Spleen (tissue), 7 donors: ENCODE measurements around the gene SOX6.

Source experiments
- POLR2A ChIP-seq, 3 donors: fragments of 450-650 bp; IDR thresholded peaks; one replicate each; pipeline ENCODE4 v1.5.1; 2017; ENCODE audit warnings: antibody characterized with exemption in 3 of 3, mild to moderate bottlenecking in 1 of 3
- POLR2AphosphoS5 ChIP-seq, 3 donors: sonication (generic); formaldehyde crosslinking; IDR thresholded peaks; one replicate each; pipeline ENCODE4 v1.5.1; 2017; ENCODE audit warnings: antibody characterized with exemption in 3 of 3
- TF ChIP-seq, protein P1 (sequence below), 11 experiments: fragments of 200-600 bp in 7 of 11; fragments of 450-650 bp in 4 of 11; sonication (generic) in 4 of 11; IDR thresholded peaks in 8 of 11; conservative IDR thresholded peaks in 3 of 11; 1 replicate in 7 of 11; 2 replicates in 4 of 11; pipeline versions ENCODE4 v1.4.0 to v1.8.0; 2016 to 2021; ENCODE audit warnings: antibody characterized with exemption in 11 of 11, inconsistent platforms in 4 of 11, mild to moderate bottlenecking in 1 of 11
- donor health status: DM: no; HTN: no; CAD: no; lungs with moderate emphysema.
- donor health status: DM: no; HTN: no; CAD: no.
- donor health status: DM: no; HTN: no; CAD: no.

DNA sequence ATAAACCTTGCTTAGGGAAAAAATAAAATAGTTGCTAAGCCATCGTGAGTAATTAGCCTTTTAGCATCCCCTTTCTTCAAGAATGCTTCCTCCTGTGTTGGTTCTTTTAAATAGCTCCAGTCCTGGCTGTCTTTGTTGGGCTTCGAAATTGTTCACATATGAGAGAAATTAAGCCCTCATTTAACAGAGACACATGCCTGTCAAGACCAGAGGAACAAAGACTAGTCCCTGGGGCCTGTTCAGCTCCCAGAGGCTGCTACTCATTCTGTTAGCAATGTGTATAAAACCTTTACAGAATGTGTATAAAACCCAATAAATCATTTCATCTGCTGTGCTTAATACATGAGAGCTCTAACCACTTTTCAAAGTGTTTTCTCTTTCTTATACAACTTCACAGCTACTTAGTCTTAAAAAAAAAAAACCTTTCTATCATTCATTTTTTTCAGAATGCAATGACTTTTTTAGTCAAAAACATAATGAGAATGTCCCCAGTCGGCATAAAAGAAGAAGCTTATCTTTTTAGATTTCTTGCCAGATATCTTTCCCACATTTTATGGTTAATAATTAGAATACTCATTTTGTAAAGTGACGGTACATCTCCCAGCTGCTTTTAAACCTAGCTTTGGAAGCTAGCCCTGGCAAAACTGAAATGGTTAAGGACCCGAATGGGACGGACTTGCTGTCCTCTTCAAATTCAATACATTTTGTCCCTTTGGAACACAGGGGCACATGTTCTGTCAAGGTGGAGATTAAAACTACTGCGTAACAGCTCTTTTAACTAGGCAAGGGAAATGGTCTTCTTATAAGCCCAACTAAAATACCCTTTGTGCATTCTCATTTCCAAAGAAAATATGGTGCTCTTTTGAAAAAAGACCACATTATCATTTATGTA lies 186.1 kb downstream of the SOX6 start:
- TF ChIP-seq, protein P1, sequence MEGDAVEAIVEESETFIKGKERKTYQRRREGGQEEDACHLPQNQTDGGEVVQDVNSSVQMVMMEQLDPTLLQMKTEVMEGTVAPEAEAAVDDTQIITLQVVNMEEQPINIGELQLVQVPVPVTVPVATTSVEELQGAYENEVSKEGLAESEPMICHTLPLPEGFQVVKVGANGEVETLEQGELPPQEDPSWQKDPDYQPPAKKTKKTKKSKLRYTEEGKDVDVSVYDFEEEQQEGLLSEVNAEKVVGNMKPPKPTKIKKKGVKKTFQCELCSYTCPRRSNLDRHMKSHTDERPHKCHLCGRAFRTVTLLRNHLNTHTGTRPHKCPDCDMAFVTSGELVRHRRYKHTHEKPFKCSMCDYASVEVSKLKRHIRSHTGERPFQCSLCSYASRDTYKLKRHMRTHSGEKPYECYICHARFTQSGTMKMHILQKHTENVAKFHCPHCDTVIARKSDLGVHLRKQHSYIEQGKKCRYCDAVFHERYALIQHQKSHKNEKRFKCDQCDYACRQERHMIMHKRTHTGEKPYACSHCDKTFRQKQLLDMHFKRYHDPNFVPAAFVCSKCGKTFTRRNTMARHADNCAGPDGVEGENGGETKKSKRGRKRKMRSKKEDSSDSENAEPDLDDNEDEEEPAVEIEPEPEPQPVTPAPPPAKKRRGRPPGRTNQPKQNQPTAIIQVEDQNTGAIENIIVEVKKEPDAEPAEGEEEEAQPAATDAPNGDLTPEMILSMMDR (IDR thresholded peaks at IDR 0.05 in 8 of 11, conservative IDR thresholded peaks at IDR 0.05 in 3 of 11) = no peak
- TF ChIP-seq POLR2A (IDR thresholded peaks at IDR 0.05) = no peak
- TF ChIP-seq POLR2AphosphoS5 (IDR thresholded peaks at IDR 0.05) = no peak
